GM18951 (cell line): ENCODE measurements around the gene GLIS2.
A peak's percentile ranks its signal among the peaks of the same experiment; 100 is the strongest.

Experiments
- POLR2A ChIP-seq: IDR thresholded peaks from 4 replicates; pipeline ENCODE4 v1.6.1; 2011; ENCODE audit warnings: mild to moderate bottlenecking; ENCODE audit not compliant: insufficient read length, insufficient read depth; ENCODE audit errors: extremely low read depth
- in situ Hi-C: fragments of 300-500 bp; cut with MboI; formaldehyde crosslinking; loops from one replicate; pipeline ENCODE4 v1.12.0; 2022; ENCODE audit warnings: low sequenced_read_pairs, mixed read lengths, inconsistent platforms; ENCODE audit not compliant: unreplicated experiment

The GLIS2 gene

DNA sequence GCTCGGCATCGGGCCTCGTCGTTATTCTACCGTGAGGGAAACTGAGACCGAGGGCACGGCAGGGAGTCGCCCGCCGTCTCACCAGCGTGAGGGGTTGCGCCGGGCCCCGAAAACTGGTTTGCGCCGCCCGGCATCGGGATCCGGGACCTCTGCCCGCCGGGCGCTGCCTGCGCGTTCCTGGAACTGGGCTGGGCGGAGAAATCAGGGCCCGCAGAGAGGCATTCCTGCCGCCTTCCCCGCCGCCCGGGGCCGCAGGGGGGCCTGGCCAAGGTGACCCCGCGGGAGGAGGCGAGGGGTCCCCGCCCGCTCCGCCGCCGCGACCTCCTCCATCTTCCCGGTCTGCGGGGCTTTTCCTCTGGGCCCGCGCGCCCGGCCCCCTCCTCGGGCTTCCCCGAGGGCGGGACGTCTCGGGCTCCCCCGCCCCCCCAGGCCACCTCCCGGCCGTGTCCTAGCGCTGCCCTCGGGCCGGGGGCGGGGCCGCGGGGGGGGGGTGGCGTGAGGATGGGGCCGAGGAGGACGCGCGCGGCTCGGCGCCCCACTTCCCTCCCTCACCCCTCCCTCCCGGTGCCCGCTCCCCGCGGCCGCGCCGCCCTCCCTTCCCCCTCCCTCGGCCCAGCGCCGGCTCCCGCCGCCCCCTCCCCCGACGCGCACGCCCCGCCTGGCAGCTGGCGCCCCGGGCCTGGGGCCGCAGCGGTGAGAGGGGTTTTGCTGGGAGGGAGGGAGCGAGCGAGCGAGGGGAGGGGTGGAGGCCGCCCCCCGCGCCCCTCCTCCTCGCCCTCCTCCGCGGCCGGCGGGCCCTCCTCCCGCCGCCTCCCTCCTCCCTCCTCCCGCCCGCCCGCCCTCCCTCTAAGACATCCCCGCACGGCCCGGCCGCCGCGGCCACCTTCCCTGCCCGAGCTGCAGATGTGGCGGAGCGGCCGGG is at the start of gene GLIS2:
Gene GLIS2 (plus strand): TSS at position 882 of the 922 bp plus-strand sequence. CDS start 16,214 bp downstream, outside the sequence.
- peak; percentile 28 for TF ChIP-seq POLR2A
- in situ Hi-C loops = no loop called here

- TF ChIP-seq POLR2A = no peak
- in situ Hi-C loops = no loop called here
Observed at GRCh38 chr16:4266372-4266771, 49.5 kb upstream of the GLIS2 start.

GRCh38 chr16:4270091-4270490 is 45.8 kb upstream of the GLIS2 start:
- in situ Hi-C loops = no loop called here
- no peak for TF ChIP-seq POLR2A

GRCh38 chr16:4270595-4270994 is 45.3 kb upstream of the GLIS2 start:
- no peak for TF ChIP-seq POLR2A
- in situ Hi-C loops = no loop called here

- in situ Hi-C loops = no loop called here
- TF ChIP-seq POLR2A = peak; percentile 70
Observed at GRCh38 chr16:4271176-4272113, 44.4 kb upstream of the GLIS2 start.

DNA sequence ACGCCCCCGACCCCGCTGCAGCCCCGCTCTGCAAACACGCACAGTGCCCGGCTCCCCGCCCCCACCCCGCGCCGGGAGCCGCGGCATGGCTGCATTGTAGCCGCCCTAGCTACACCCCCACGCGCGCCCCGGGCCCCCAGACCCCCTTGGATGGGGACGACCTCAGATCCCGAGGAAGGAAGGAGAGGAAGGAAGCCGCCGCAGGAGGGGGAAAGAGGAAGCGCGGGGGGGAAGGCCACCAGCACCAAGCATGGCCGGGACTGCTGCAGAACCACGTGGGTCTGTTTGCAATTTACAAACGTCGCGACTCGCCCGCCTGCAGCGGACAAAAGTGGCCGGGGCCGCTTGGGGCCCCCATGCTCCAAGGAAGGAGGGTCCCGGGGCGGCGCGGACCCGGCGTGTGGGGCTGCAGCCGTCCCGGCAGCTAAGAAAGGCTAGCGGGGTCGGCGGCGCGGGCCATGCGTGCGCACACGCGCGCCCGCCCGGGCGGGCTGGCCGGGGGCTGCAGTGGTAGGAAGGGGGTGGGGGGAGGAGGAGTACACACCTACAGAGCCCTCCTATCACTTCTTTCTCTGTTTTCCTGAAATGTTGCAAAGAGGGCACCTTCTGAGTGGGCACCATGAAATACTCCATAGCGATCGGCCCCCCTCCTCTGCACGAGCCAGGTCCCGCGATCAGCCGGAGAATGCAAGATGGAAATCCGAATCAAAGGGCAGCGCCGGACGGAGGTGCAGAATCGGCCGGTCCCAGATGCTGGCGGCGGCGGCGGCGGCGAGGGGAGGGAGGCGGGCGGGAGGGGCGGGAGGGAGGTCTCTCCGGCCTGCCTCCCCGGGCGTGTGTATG is 43.5 kb upstream of the GLIS2 start:
- in situ Hi-C loops = no loop called here

DNA sequence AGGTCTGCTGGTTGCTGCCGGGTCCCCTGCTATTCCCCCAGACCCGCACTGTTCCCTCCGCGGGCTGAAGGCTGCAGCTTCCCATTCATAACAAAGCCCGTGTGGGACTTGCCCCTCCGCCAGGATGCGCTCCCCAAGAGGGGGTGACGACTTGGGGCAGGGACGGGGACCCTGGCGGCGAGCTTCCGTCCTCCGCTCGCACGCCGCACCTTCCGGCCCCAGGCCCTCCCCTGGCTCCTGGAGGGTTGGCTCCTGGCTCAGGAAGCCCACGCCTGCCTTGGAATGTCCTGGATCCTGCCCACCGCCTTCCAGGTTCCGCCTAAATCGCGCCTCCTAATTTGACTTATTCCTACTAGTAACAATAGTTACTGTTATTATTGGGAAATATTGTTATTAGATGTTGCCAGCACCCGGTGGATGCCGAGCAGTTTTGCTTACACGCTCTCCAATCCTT is 42.0 kb upstream of the GLIS2 start:
- no peak for TF ChIP-seq POLR2A
- in situ Hi-C loops = no loop called here

More for the DNA sequence above, 43.5 kb upstream of the GLIS2 start:
- TF ChIP-seq POLR2A = peak; percentile 27

GRCh38 chr16:4275861-4276260 is 40.0 kb upstream of the GLIS2 start:
- in situ Hi-C loops = no loop called here
- no peak for TF ChIP-seq POLR2A

DNA sequence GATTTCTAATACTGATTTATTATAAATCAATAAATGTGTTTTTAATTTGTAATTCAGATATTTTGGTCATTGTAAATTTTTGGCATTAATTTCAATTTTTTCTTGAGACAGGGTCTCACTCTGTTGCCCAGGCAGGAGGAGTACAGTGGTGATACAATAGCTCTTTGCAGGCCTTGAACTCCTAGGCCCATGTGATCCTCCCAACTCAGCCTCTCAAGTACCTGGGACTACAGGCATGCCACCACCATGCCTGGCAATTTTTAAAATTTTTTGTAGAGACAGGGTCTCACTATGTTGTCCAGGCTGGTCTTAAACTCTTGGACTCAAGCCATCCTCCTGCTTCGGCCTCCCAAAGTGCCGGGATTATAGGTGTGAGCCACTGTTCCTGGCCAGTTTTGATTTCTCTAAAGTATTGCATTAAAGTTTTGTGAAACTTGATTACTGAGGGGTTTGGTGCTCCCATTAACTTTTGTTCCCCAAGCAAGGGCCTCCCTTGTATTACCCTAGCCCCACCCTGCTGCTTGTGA is 37.8 kb upstream of the GLIS2 start:
- in situ Hi-C loops = no loop called here
- TF ChIP-seq POLR2A = no peak

GRCh38 chr16:4280625-4281024 is 35.2 kb upstream of the GLIS2 start:
- no peak for TF ChIP-seq POLR2A
- in situ Hi-C loops = no loop called here

DNA sequence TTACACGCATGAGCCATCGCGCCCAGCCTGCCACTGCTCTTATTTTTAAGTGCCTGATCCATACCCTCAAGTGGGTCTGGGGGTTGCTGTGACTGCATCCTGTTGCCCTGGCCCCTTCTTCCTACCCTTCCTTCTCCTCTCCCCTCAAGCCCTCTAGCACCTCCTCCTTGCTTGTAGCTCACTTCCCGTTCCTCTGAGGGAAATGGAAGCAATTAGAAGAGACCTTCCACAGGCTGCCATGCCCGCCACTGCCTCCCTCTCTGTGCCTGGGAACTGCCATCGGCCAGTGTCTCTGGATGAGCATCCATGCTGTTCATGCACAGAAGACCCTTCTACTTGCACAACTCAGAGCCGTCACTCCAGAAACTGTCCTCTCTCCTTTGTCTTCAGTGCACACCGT is 32.4 kb upstream of the GLIS2 start:
- no peak for TF ChIP-seq POLR2A
- in situ Hi-C loops = no loop called here

DNA sequence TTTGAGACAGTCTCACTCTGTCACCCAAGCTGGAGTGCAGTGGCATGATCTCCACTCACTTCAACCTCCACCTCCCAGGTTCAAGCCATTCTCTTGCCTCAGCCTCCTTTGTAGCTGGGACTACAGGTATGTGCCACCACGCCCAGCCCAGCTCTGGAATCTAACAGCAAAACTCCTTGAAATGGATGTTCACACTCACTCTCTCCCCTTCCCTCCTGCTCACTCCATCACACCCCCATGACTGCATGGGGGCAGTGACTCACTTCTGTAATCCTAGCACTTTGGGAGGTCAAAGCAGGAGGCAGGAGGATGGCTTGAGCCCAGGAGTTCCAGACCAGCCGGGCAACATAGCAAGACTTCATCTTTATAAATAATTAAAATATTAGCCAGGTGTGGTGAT is 31.9 kb upstream of the GLIS2 start:
- in situ Hi-C loops = no loop called here
- TF ChIP-seq POLR2A = no peak
